Keratinocyte (primary cell): ENCODE measurements around the gene MSANTD2.

Experiments used
- CTCF ChIP-seq, 3 experiments: IDR thresholded peaks in 1 of 3; conservative IDR thresholded peaks in 1 of 3; optimal IDR thresholded peaks in 1 of 3; 2 replicates in 2 of 3; 3 replicates in 1 of 3; pipeline versions ENCODE3 to v1.5.1; 2011; ENCODE audit warnings: low read length in 3 of 3, mild to moderate bottlenecking in 3 of 3, moderate library complexity in 2 of 3, control low read depth in 1 of 3, inconsistent platforms in 1 of 3; ENCODE audit not compliant: insufficient read depth in 2 of 3; ENCODE audit errors: extremely low read depth in 1 of 3
- EZH2 ChIP-seq: IDR thresholded peaks from one replicate; pipeline ENCODE4 v1.6.1; 2012; ENCODE audit warnings: inconsistent platforms, mild to moderate bottlenecking, low read length, moderate library complexity

GRCh38 chr11:124835918-124836317, 35.7 kb upstream of the MSANTD2 start:
- TF ChIP-seq EZH2 (no peak), CTCF (optimal IDR thresholded peaks at IDR 0.05 in 1 of 3, IDR thresholded peaks at IDR 0.05 in 1 of 3, conservative IDR thresholded peaks at IDR 0.05 in 1 of 3; ENCODE audit: extremely low read depth in 1 of 3, insufficient read depth in 2 of 3, low read length in 3 of 3) (no peak)
